Measurements from ENCODE around the gene ZBTB7C. TPM values are rescaled to one million over a fixed set of nuclear protein-coding genes. Genes with fewer than 3 reads are reported as not detected.

Gene ZBTB7C
- total RNA-seq, 1 donor from 2014 or later: 0.67 TPM

- Mint-ChIP-seq H3K36me3 (ENCODE audit: low read depth, unreplicated experiment) (no peaks in the 10 kb centered on the region), H3K9me3 (ENCODE audit: unreplicated experiment) (no peaks in the 10 kb centered on the region), H3K27ac (ENCODE audit: unreplicated experiment) (no peak overlapping the region), H3K27me3 (ENCODE audit: unreplicated experiment) (no peaks in the 10 kb centered on the region), H3K4me3 (ENCODE audit: unreplicated experiment) (no peak overlapping the region), H3K4me1 (ENCODE audit: unreplicated experiment) (peaks cover 16% of the 10 kb centered on the region)
- DNase-seq (ENCODE audit: low spot score): no peak
- no peak for TF ChIP-seq CTCF (IDR thresholded peaks at IDR 0.05; ENCODE audit: unreplicated experiment)
Observed at GRCh38 chr18:48194591-48195181, 214.5 kb downstream of the ZBTB7C start.

- no peaks in the 10 kb centered on the region for H3K36me3 Mint-ChIP-seq (ENCODE audit: low read depth, unreplicated experiment)
- TF ChIP-seq CTCF (IDR thresholded peaks at IDR 0.05; ENCODE audit: unreplicated experiment): no peak
- no peak overlapping the region for H3K27ac Mint-ChIP-seq (ENCODE audit: unreplicated experiment)
- no peak overlapping the region for H3K4me3 Mint-ChIP-seq (ENCODE audit: unreplicated experiment)
- no peak for DNase-seq (ENCODE audit: low spot score)
- no peaks in the 10 kb centered on the region for H3K9me3 Mint-ChIP-seq (ENCODE audit: unreplicated experiment)
- peaks cover 8% of the 10 kb centered on the region for H3K4me1 Mint-ChIP-seq (ENCODE audit: unreplicated experiment)
- H3K27me3 Mint-ChIP-seq (ENCODE audit: unreplicated experiment): no peaks in the 10 kb centered on the region
Observed at GRCh38 chr18:48193521-48194492, 215.4 kb downstream of the ZBTB7C start.

- Mint-ChIP-seq H3K4me3 (ENCODE audit: unreplicated experiment) (no peak overlapping the region), H3K4me1 (ENCODE audit: unreplicated experiment) (no peaks in the 10 kb centered on the region), H3K36me3 (ENCODE audit: low read depth, unreplicated experiment) (no peaks in the 10 kb centered on the region), H3K9me3 (ENCODE audit: unreplicated experiment) (no peaks in the 10 kb centered on the region), H3K27me3 (ENCODE audit: unreplicated experiment) (peaks cover 2% of the 10 kb centered on the region), H3K27ac (ENCODE audit: unreplicated experiment) (no peak overlapping the region)
- no peak for DNase-seq (ENCODE audit: low spot score)
- TF ChIP-seq CTCF (IDR thresholded peaks at IDR 0.05; ENCODE audit: unreplicated experiment): no peak
Observed at GRCh38 chr18:48192542-48192941, 216.6 kb downstream of the ZBTB7C start.

- Mint-ChIP-seq H3K27ac (ENCODE audit: unreplicated experiment) (no peak overlapping the region), H3K27me3 (ENCODE audit: unreplicated experiment) (peaks cover 2% of the 10 kb centered on the region), H3K4me3 (ENCODE audit: unreplicated experiment) (no peak overlapping the region), H3K36me3 (ENCODE audit: low read depth, unreplicated experiment) (no peaks in the 10 kb centered on the region), H3K4me1 (ENCODE audit: unreplicated experiment) (no peaks in the 10 kb centered on the region), H3K9me3 (ENCODE audit: unreplicated experiment) (no peaks in the 10 kb centered on the region)
- no peak for TF ChIP-seq CTCF (IDR thresholded peaks at IDR 0.05; ENCODE audit: unreplicated experiment)
- DNase-seq (ENCODE audit: low spot score): no peak
Observed at GRCh38 chr18:48191494-48191893, 217.7 kb downstream of the ZBTB7C start.

GRCh38 chr18:48190994-48191393 lies 218.2 kb downstream of the ZBTB7C start:
- no peak for DNase-seq (ENCODE audit: low spot score)
- Mint-ChIP-seq H3K9me3 (ENCODE audit: unreplicated experiment) (no peaks in the 10 kb centered on the region), H3K36me3 (ENCODE audit: low read depth, unreplicated experiment) (no peaks in the 10 kb centered on the region)

More at GRCh38 chr18:48190994-48191393, 218.2 kb downstream of the ZBTB7C start:
- TF ChIP-seq CTCF (IDR thresholded peaks at IDR 0.05; ENCODE audit: unreplicated experiment): no peak
- Mint-ChIP-seq H3K27ac (ENCODE audit: unreplicated experiment) (no peak overlapping the region), H3K4me1 (ENCODE audit: unreplicated experiment) (no peaks in the 10 kb centered on the region), H3K4me3 (ENCODE audit: unreplicated experiment) (no peak overlapping the region), H3K27me3 (ENCODE audit: unreplicated experiment) (peaks cover 2% of the 10 kb centered on the region)

All from endothelial cell (in vitro differentiated cells).